ENCODE measurements around the gene ZSWIM1.
A peak's percentile ranks its signal among the peaks of the same experiment; 100 is the strongest.

ZSWIM1 gene

DNA sequence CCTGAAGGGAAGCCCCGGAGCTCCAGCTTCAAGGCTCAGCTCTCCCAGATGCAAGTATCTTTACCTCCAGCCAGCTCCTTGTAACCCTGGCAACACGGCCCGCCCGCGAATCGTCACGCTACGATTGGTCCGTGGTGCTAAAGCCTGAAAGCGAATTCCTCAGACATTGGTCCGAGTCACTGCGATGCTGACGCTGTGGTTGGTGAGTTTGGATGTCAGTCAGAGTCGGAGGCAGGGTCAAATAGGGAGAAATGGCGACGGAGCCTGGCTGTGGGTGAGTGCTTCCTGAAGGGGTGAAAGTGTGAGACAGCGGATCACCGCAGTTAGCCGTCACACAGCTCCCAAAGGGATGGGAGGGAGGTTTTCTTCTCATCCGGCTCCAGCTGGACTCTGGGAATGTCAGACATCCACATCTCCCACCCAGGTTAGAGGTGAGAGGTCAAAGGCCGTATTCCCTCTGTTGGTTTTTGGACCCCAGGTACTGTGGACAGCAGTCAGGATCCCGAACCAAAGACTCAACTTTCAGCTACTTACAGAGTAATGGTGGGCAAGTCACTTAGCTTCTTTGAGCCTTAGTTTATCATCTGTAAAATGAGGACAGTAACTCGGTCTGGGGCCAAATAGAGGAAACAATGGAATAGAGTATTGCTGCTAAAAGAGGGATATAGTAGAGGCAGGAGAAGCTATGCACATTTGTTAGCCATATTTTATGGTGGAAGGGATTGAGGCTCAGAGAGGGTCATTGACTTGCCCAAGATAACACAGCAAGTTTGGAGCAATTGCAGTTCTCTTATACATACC is at the start of gene ZSWIM1:
Gene ZSWIM1, plus strand, starts transcription at position 240 of the 801 bp plus-strand sequence. CDS start 1,366 bp downstream, outside the sequence.
- peak; percentile 99 for DNase-seq (ENCODE audit: low read depth)

DNA sequence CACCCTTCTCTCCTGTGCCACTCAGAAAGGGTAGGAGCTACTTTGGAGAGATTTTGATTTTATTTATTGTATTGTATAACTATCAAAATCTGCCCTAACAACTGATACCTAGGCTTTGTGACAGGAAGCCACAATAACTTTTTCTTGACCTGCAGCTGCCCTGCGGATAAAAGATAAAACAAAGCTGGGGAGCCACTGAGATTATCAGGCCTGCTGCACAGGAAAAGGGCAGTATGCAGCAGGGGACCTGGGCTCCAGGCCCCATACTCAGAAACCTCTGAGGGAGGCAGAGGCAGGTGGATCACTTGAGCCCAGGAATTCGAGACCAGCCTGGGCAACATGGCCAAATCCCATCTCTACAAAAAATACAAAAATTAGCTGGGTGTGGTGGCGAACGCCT is 48.4 kb upstream of the ZSWIM1 start:
- DNase-seq (ENCODE audit: low read depth): no peak

DNA sequence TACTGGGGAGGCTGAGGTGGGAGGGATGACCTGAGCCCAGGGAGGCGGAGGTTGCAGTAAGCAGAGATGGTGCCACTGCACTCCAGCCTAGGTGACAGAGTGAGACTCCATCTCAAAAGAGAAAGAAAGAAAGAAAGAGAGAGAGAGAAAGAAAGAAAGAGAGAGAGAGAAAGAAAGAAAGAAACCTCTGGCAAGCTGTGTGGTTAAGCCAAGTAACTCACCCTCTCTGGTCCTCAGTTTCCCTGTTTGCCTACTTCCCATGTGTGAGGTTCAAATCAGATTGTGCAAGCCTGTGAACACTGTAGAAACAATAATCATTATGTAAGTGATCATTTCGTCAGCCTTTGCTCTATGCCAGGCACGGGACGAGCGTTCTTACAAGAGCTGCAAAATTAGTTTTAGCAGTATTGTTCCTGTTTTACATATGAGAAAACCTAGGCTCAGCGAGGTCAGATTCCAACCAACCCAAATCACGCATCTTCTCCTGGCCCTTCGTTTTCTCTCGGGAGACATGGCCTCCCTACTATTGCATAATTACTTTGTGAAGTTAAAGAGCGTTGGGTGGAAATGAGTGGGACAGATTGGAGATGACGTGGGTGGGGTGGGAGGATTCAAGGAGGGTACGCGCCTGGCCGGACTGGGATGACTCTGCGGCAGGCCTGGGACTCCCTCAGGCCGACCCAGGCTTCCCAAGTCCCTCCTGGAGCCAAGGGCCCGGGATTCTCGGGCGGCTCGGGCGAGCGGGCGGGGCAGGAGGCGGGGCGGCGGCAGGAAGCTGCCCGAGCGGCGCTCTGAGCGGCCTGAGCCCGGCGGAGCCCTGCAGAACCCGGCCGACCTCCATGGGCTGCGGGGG is 47.8 kb upstream of the ZSWIM1 start, which contains the start of gene SNX21:
Gene SNX21, plus strand, starts transcription at position 770 of the 853 bp plus-strand sequence. CDS start 121 bp downstream, outside the sequence.
- peak; percentile 92 for DNase-seq (ENCODE audit: low read depth)

DNA sequence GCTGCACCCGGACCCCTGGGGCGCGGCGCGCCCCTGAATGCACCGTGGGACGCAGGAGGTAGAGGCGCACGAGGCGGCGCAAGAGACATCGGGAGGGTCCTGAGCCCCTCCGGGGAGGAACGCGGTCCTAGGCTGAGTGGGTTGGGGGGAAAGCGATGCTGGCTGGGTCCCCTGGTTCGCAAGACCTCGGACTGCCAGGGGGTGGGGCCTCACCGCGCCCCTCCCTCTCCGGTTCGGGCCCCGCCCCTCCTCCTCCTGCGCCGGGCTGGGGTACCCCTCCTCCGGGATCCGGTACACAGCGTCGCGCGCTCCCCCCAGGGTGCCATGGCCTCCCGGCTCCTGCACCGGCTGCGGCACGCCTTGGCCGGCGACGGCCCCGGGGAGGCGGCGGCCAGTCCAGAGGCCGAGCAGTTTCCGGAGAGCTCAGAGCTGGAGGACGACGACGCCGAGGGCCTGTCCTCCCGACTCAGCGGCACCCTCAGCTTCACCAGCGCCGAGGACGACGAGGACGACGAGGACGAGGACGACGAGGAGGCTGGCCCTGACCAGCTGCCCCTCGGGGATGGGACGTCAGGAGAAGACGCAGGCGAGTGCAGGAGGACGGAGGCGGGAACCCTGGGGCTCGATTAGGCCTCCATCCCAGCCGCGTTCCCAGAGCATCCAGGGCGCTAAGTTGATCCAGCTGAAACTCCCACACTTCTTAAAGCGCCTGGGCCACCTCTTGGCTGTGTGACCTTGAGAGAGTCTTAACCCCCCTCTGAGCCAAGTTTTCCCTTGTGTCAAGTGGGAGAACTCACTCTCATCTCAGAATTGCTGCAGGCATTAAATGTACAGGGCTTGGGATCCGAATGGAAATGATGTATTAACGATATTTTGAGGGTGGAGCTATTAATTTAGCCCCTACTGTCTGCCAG is 46.9 kb upstream of the ZSWIM1 start:
- no peak for DNase-seq (ENCODE audit: low read depth)

DNA sequence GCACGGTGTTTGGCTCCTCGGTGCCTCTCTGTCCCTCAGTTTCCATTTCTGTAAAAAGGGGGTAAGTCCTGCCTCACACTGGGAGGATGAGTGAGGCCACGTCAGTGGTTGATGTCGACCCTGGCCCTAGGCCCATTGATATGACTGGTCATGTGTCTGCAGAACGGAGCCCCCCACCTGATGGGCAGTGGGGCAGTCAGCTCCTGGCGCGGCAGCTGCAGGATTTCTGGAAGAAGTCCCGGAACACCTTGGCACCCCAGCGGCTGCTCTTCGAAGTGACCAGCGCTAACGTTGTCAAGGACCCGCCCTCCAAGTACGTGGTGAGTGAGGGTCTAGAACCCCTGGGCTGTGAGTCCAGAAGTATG is 46.2 kb upstream of the ZSWIM1 start:
- no peak for DNase-seq (ENCODE audit: low read depth)

DNA sequence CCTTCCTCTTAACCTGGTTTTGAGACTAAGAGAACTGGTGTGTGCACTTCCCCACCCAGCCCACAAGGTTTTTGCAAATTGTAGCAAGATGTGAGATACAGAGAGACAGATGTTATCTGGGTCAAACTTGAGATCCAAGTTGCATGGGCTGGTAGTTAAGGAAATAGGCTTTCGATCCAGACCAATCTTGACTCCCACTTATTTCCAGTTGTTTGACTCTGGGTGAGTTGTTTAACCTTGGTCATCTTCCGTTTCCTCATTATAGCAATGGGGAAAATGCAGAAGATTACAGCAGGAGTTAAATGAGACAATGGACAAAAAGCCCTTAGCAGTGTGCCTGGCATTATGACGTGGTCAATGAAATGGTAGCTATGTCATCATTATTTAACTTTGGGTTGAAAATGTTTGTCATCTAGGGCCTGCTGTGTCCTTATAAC is 45.7 kb upstream of the ZSWIM1 start:
- no peak for DNase-seq (ENCODE audit: low read depth)

DNA sequence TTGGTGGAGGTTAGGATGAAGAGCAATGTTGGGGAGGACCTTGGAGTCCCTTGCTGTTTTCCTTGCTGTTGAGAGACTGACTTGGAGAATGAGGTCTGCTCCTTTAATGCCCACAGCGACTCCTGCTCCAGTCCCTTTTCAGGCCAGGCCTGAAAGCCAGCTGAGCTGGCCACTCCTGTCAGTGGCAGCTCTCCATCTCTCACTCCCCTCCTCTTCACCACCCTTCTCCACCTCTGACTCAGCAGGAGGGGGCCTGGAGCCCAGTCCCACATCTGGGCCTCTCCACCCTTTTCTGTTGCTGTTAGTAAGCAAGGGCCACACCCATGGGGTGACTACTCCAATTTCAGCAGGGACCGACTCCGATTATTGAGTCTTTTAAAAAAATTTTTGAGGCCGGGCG is 45.2 kb upstream of the ZSWIM1 start:
- peak; percentile 87 for DNase-seq (ENCODE audit: low read depth)

DNA sequence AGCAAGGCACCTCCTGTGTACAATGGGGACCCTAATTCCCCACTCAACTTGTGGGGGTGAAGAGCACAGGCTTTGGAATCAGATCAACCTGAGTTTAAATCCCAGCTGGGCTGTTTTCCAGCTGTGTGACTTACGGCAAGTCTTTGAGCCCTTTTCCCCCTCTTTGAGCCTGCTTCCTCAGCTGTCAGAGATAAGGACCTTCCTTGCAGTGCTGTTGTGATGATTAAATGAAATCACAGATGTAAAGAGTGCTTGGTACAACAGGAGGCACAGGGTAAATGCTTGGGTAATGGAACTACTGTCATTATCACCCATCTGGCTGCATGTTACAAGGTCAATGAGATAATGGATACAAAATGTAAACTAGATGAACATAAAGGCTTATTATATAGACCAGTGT is 44.2 kb upstream of the ZSWIM1 start:
- no peak for DNase-seq (ENCODE audit: low read depth)

DNA sequence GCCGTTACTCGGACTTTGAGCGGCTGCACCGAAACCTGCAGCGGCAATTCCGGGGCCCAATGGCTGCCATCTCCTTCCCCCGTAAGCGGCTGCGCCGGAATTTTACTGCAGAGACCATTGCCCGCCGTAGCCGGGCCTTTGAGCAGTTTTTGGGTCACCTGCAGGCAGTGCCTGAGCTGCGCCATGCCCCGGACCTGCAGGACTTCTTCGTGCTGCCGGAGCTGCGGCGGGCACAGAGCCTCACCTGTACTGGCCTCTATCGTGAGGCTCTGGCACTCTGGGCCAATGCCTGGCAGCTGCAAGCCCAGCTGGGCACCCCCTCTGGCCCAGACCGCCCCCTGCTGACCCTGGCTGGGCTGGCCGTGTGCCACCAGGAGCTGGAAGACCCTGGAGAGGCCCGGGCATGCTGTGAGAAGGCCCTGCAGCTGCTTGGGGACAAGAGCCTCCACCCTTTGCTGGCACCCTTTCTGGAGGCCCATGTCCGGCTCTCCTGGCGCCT is 40.3 kb upstream of the ZSWIM1 start:
- no peak for DNase-seq (ENCODE audit: low read depth)

DNA sequence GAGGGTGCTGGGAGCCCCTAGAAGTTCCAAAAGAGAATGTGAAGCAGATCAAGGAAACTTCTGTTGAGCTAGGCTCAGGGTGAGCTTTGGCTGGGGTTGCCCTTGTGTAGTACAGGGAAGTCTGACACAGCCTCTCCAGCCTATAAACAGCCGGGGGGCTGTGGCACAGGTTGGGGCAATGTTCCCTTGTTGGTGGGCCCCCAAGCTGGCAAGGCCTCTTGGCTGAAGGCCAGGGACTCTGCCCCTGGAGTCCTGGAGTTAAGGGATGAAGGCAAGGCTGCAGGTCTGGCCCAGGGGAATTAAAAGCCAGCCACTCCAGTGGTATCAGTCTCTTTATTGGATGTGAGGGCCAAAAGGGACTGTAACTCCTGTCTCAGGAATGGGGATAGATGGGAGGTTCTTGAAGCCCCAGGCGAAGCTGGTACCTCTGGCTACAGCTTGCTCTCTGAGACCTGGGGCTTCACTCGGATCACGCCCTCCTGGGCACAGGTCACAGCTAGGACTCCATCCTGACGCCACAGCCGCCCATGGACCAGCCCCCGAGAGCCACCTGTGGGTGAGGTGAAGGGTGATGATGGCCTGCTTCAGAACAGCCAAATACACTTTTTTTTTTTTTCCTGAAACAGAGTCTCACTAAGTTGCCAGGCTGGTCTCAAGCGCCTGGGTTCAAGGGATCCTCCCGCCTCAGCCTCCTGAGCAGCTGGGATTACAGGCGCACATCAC is 39.5 kb upstream of the ZSWIM1 start:
- DNase-seq (ENCODE audit: low read depth): no peak

DNA sequence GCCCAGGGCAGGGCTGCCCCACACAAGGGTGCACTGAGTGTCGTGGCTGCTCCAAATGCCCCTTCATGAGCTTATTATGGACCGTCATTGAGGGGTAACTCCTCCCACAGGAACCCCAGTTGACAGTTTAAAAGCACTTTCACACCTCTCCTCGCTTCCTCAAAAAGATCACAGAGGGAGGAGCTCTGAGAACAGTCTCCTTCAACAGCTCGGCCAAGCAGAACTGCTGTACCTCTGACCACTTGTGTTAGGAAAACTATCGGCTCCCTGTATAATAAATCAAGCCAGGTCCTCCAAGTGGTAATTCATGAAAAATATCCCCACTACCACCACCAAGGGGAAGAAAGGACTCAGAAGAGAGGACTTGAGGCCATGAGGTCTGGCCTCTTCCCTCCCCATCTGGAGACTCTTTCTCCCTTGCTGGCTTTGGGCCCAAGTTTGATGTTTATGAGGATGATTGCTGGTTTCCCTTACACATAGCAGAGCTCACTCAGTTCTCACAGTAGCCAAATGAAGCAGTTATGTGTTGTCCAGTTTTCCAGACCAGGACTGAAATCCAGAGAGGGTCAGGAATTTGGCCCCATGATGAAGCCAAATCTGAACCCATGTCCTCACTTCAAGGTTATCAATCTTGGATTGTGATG is 38.7 kb upstream of the ZSWIM1 start:
- peak; percentile 87 for DNase-seq (ENCODE audit: low read depth)

DNA sequence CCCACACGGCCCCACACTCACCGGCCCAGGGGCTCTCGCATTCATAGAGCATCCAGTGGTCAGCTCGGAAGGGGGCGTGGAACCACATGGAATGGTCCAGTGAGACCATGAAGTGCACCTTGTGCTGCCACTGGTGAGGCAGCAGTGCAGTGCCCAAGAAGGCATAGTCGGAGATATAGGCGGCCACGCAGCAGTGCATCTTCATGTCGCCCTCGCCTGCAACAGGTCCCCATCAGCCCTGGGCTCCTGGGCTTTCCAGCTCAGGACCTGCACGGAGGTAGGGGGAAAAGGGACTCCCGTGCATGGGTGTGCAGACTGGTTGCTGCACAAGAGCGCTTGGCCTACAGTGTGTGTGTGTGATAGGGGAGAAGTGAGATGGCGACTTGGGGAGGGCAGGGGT is 37.5 kb upstream of the ZSWIM1 start:
- no peak for DNase-seq (ENCODE audit: low read depth)

DNA sequence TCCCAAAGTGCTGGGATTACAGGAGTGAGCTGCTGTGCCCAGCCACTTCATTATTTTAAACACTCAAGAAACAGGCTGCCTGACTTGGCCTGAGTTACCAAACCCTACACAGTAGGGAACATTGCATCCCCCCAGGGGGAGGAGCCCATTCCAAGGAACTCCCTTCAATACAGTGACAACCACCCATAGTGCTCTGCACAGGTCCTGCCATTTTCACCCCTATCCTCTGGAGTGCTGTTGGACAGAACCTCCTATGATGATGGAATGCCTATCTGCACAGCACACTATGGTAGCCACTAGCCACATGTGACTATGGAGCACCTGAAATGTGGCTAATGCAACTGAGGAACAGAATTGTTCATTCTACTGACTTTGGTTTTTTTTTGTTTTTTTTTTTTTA is 35.6 kb upstream of the ZSWIM1 start:
- DNase-seq (ENCODE audit: low read depth): no peak

DNA sequence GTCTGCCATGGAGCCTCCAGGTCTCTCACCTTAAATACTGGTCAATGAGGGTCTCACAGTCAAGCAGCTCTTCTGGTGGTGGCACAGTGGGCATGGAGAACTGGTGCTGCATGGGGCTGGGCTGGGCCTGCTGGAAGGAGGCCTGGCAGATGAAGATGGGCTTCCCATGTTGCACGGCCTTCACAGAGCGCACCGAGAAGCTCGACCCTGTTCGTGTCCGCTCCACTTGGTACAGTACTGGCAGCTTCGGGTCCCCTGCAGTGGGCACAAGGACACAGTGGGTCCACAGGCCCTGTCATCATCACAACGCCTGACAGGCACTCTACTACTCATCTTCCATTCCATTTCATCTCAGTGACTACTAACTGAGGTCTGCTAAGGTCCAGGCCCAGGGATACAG is 32.6 kb upstream of the ZSWIM1 start:
- no peak for DNase-seq (ENCODE audit: low read depth)

DNA sequence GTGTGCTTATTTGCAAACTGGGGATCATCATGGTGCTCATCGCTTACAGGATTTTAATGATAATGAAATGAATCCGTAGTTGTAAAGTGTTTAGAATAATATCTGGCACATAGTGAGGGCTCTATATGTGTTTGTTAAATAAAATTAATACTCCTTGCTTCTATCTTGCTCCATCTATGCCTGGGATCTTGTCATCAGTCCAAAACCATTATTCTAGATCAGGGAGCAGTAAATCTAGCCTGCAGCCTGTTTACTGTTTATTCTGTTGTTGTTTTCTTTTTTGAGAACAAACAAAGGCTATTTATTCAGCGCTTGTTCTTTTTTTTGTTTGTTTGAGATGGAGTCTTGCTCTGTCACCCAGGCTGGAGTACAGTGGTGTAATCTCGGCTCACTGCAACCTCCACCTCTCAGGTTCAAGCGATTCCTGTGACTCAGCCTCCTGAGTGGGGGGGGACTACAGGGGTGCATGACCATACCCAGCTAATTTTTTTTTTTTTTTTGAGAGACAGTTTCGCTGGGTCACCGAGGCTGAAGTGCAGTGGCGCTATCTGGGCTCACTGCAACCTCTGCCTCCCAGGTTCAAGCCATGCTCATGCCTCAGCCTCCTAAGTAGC is 32.0 kb upstream of the ZSWIM1 start:
- no peak for DNase-seq (ENCODE audit: low read depth)

DNA sequence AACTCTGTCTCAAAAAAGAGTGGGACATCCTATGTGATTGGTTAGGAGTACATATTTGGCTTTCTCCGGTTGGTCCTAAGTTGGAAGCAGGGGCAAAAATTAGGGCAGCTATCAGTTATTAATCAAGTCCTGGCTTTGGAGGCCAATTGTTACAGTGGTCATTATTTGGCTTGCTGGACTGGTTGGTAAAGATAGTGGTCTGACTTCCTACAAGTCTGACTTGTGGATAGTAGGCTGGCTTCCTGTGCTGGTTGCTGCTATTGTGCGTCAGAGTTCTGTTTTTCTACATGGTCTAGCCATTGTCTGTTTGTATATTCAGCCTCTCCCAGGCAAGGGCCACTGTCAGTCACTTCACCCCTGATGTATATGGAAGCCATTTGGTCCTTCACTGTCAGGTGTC is 30.8 kb upstream of the ZSWIM1 start:
- no peak for DNase-seq (ENCODE audit: low read depth)

DNA sequence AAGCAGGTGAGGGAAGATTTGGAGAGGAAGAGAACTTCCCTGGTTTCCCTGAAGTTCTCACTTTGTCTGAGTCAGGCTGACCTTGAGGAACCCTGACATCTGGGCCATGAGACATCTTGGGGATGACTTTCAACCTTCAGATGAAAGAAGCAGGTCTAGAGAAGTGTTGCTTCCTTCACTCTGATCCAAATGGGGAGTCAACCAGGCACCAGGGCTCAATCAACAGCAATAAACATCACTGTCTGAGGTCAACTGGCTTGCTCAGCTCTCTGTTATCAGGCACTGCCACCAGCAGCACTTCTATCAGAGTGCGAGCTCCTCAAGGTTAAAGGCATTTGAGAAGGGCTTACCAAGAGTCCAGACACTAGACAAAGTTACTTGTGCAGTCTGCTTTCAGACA is 30.1 kb upstream of the ZSWIM1 start:
- no peak for DNase-seq (ENCODE audit: low read depth)

DNA sequence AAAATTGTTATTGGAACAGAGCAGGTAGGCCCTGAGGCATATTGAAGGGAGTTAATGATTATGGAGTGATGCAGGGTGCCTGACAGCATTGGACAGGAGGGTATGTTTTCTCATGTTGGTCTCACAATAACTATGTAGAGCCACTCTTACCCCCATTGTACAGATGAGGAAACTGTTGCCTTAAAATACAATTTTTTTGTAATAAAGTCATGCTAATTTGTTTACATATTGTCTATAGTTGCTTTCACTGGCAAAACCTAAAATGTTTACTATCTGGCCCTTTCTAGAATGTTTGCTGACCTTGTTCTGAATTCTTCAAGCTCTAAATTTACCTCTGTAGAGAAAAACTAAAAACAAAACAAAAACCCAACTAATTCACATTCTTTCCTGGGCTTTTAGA is 29.5 kb upstream of the ZSWIM1 start:
- no peak for DNase-seq (ENCODE audit: low read depth)

DNA sequence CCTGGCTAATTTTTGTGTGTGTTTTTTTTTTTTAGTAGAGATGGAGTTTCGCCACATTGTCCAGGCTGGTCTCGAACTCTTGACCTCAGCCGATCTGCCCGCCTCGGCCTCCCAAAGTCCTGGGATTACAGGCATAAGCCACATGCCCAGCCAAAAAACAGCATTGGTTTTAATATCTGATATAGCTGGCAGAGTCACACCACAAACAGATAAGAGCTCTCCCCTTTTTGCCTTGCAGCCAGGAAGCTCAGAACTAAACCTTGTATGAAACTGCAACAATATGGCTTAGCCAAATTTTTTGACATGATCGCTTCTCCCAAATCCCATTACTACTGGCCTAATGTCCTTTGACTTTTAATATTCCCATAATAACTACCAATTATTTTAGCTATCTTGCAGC is 28.7 kb upstream of the ZSWIM1 start:
- DNase-seq (ENCODE audit: low read depth): no peak

DNA sequence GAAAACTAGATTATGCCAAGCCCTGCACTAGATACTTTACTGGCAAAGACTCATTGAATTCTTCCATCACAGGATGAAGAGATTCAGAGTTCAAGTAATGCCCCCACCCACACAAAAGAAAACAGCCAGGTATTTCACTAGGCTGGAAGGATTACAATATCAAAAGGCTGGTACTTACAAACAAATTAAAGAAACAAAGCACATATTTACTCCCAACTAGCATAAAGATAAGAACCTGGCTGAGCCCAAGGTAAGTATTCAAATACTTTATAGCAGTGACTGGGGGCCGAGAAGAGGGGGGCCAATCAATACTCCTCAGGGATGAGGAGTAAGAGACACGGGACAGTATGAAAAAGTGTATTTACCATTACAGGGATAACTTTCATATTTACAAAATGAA is 27.5 kb upstream of the ZSWIM1 start:
- DNase-seq (ENCODE audit: low read depth): no peak
